ENCODE data around the gene TM2D1.

The TM2D1 gene

GRCh38 chr1:61642475-61643232 lies 82.3 kb downstream of the TM2D1 start:
- no peak for DNase-seq

- DNase-seq = peak; percentile 78
Observed at GRCh38 chr1:61641578-61642336, 83.2 kb downstream of the TM2D1 start.

GRCh38 chr1:61640531-61641530 lies 84.1 kb downstream of the TM2D1 start:
- DNase-seq = no peak

- no peak for DNase-seq
Observed at GRCh38 chr1:61639608-61640336, 85.2 kb downstream of the TM2D1 start.

- no peak for DNase-seq
Observed at GRCh38 chr1:61638911-61639605, 85.9 kb downstream of the TM2D1 start.

- DNase-seq = no peak
Observed at GRCh38 chr1:61638296-61638695, 86.6 kb downstream of the TM2D1 start.

- DNase-seq = no peak
Observed at GRCh38 chr1:61637470-61637869, 87.5 kb downstream of the TM2D1 start.

GRCh38 chr1:61636814-61637213 lies 88.1 kb downstream of the TM2D1 start:
- no peak for DNase-seq

- DNase-seq = no peak
Observed at GRCh38 chr1:61636376-61636775, 88.6 kb downstream of the TM2D1 start.

- no peak for DNase-seq
Observed at GRCh38 chr1:61635557-61635956, 89.4 kb downstream of the TM2D1 start.

- no peak for DNase-seq
Observed at GRCh38 chr1:61631436-61631835, 93.5 kb downstream of the TM2D1 start.

All from stimulated activated CD8-positive, alpha-beta memory T cell treated with anti-CD3 and anti-CD28 coated beads, Interleukin-4, amount 100 ng/mL, for 48 hours (primary cell).